HG03139 (cell line): ENCODE measurements around the gene SORCS2.
"Not testable (repeated sequence)": the region's sequence is repeated elsewhere in the genome, so short reads cannot be mapped to it uniquely, and the experiment has no call there.

Experiments
- ATAC-seq: cut with Tn5 transposase; IDR thresholded peaks from one replicate; pipeline ENCODE4 v1.9.1; 2021; ENCODE audit not compliant: unreplicated experiment

Gene SORCS2

GRCh38 chr4:7561557-7561956, 369.2 kb downstream of the SORCS2 start:
- no peak for ATAC-seq

GRCh38 chr4:7564242-7564641, 371.9 kb downstream of the SORCS2 start:
- no peak for ATAC-seq

GRCh38 chr4:7565483-7565882, 373.1 kb downstream of the SORCS2 start:
- ATAC-seq: no peak

GRCh38 chr4:7569810-7570783, 377.8 kb downstream of the SORCS2 start:
- ATAC-seq: no peak

- ATAC-seq: no peak
These were observed 378.7 kb downstream of the SORCS2 start for GRCh38 chr4:7571001-7571400.

- no peak for ATAC-seq
These were observed 379.4 kb downstream of the SORCS2 start for GRCh38 chr4:7571701-7572100.

GRCh38 chr4:7572894-7573293, 380.6 kb downstream of the SORCS2 start:
- no peak for ATAC-seq

- no peak for ATAC-seq
These were observed 381.3 kb downstream of the SORCS2 start for GRCh38 chr4:7573576-7574091.

- no peak for ATAC-seq
These were observed 382.1 kb downstream of the SORCS2 start for GRCh38 chr4:7574287-7575014.

GRCh38 chr4:7575426-7575825, 383.1 kb downstream of the SORCS2 start:
- ATAC-seq: no peak

GRCh38 chr4:7577361-7578039, 385.2 kb downstream of the SORCS2 start:
- ATAC-seq: not testable (repeated sequence)

- ATAC-seq: no peak
These were observed 389.1 kb downstream of the SORCS2 start for GRCh38 chr4:7581477-7581876.

- no peak for ATAC-seq
These were observed 390.2 kb downstream of the SORCS2 start for GRCh38 chr4:7582313-7583097.

GRCh38 chr4:7584098-7584497, 391.8 kb downstream of the SORCS2 start:
- no peak for ATAC-seq

- no peak for ATAC-seq
These were observed 392.3 kb downstream of the SORCS2 start for GRCh38 chr4:7584606-7585159.

- no peak for ATAC-seq
These were observed 393.4 kb downstream of the SORCS2 start for GRCh38 chr4:7585768-7586167.

GRCh38 chr4:7587433-7588405, 395.4 kb downstream of the SORCS2 start:
- no peak for ATAC-seq

- ATAC-seq: no peak
These were observed 397.9 kb downstream of the SORCS2 start for GRCh38 chr4:7590189-7590588.

- ATAC-seq: no peak
These were observed 398.6 kb downstream of the SORCS2 start for GRCh38 chr4:7590899-7591298.
